Measurements from ENCODE around the gene CARS1. TPM values are rescaled to one million over a fixed set of nuclear protein-coding genes. Genes with fewer than 3 reads are reported as not detected.

Gene CARS1
- total RNA-seq, 1 donor from 2014 or later = 32.9 TPM

GRCh38 chr11:3043315-3043871 is 13.8 kb downstream of the CARS1 start:
- TF ChIP-seq CTCF (conservative IDR thresholded peaks at IDR 0.05; ENCODE audit: low read depth, low read length) = no peak
- no peak for DNase-seq (ENCODE audit: low read depth)
- no peak overlapping the region for H3K4me3 ChIP-seq (ENCODE audit: low read depth, low read length)

GRCh38 chr11:3042496-3043314 is 14.5 kb downstream of the CARS1 start:
- no peak for DNase-seq (ENCODE audit: low read depth)

GRCh38 chr11:3041699-3042441 is 15.4 kb downstream of the CARS1 start:
- no peak for TF ChIP-seq CTCF (conservative IDR thresholded peaks at IDR 0.05; ENCODE audit: low read depth, low read length)
- no peak for DNase-seq (ENCODE audit: low read depth)
- no peak overlapping the region for H3K4me3 ChIP-seq (ENCODE audit: low read depth, low read length)

More at GRCh38 chr11:3042496-3043314, 14.5 kb downstream of the CARS1 start:
- H3K4me3 ChIP-seq (ENCODE audit: low read depth, low read length) = no peak overlapping the region
- no peak for TF ChIP-seq CTCF (conservative IDR thresholded peaks at IDR 0.05; ENCODE audit: low read depth, low read length)

DNA sequence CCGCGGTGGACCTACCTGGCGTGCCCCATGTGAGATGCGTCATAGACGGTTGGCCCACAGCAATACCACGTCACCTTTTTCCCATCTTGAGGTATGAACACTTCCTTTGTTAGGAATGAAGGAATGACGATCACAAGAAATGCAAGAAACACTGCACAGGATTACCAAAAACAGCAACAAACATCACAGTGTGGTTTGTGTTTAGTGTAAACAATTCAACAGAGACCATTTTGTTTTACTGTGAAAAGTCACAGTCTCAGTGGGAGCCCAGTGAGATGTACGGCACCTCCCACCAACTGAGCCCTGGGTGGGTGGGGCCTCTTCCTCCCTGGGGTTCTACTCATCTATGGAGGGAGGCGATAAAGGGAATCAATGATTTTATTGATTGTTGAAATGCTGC is 16.3 kb downstream of the CARS1 start:
- no peak overlapping the region for H3K4me3 ChIP-seq (ENCODE audit: low read depth, low read length)
- TF ChIP-seq CTCF (conservative IDR thresholded peaks at IDR 0.05; ENCODE audit: low read depth, low read length) = no peak
- DNase-seq (ENCODE audit: low read depth) = no peak

DNA sequence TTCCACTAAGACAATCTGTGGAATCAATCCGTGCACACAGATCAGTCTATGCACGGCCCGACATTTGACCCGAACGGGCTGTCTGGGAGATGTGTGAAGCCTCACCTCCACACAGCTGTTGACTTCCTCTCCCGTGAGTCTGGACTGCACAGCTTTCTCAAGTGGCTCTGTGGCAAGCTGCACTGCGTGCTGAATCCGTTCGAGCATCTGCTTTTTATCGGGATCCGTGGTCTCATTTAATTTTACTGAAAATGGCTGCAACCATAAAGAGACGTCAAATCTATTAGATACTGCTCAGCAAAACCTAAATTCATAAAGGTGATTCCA is 19.3 kb downstream of the CARS1 start:
- TF ChIP-seq CTCF (conservative IDR thresholded peaks at IDR 0.05; ENCODE audit: low read depth, low read length) = no peak
- DNase-seq (ENCODE audit: low read depth) = no peak
- no peak overlapping the region for H3K4me3 ChIP-seq (ENCODE audit: low read depth, low read length)

DNA sequence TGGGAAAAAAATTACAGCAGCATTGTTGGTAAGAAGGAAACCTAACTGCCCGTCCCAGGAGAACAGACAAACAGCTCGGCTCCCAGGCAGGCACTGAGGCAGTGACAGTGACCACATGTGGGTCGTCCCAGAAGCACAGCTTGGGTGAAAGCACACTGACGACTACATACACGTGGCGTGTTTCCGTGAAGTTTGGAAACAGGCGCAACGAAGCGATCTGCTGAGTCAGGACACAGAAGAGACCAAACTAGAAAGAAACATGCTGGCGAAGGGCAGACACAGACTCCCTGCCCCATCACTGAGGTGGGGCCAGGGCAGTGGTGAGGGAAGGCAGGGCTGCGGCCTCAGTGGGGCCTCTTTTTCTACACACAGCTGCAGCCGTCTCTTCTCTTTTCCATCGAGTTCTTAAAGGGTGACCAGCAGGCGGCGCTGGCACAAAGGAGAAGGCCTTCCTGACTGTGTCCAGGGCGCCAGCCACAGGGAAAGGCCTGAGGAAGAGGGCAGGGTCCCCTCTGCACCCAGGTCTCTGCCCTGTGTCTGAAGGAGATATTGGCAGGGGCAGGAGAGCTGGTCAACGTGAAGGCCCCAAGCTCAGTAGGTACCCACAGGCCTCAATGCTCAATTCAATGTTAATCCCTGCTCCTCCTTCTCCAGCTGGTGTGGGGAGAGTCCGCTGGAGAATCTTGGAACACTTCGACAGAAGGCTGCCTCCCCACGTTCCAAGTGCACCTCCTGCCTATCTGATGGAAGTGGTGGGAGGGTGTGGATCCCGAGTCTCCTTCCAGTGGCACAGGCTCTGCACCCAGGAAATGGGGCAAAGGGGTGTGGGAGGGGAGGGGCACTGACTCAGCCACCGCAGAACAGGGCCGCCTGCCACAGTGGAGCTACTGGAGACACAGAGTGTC is 19.9 kb downstream of the CARS1 start:
- no peak overlapping the region for H3K4me3 ChIP-seq (ENCODE audit: low read depth, low read length)
- no peak for DNase-seq (ENCODE audit: low read depth)
- TF ChIP-seq CTCF (conservative IDR thresholded peaks at IDR 0.05; ENCODE audit: low read depth, low read length) = peak; percentile 77

All from epithelial cell of proximal tubule (primary cell).